Measurements from ENCODE around the gene CEP19.

The CEP19 gene

DNA sequence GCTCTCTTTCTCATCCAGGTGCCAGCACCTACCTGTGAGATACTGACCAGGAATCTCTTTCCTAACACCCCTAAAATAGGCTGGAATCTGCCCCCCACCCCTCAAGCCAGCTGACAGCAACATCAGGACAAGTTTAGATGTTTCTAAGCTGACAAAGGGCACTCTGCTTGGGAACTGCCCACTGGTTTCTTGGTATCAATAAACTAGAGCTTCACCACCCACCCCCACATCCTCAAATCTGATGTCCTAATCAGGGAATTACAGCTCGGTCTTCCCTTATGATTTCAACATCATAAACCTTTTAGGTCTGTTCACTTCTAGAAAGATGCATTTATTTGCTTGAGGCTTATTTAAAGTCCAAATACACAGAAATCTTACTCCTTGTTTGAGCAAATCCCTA lies 34.7 kb downstream of the CEP19 start:
- no peak overlapping the region for H3K4me3 ChIP-seq (ENCODE audit: low read depth, low read length)
- TF ChIP-seq, protein P1, sequence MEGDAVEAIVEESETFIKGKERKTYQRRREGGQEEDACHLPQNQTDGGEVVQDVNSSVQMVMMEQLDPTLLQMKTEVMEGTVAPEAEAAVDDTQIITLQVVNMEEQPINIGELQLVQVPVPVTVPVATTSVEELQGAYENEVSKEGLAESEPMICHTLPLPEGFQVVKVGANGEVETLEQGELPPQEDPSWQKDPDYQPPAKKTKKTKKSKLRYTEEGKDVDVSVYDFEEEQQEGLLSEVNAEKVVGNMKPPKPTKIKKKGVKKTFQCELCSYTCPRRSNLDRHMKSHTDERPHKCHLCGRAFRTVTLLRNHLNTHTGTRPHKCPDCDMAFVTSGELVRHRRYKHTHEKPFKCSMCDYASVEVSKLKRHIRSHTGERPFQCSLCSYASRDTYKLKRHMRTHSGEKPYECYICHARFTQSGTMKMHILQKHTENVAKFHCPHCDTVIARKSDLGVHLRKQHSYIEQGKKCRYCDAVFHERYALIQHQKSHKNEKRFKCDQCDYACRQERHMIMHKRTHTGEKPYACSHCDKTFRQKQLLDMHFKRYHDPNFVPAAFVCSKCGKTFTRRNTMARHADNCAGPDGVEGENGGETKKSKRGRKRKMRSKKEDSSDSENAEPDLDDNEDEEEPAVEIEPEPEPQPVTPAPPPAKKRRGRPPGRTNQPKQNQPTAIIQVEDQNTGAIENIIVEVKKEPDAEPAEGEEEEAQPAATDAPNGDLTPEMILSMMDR (conservative IDR thresholded peaks at IDR 0.05; ENCODE audit: low read depth, low read length) = no peak
- no peak for DNase-seq (ENCODE audit: low read depth)

DNA sequence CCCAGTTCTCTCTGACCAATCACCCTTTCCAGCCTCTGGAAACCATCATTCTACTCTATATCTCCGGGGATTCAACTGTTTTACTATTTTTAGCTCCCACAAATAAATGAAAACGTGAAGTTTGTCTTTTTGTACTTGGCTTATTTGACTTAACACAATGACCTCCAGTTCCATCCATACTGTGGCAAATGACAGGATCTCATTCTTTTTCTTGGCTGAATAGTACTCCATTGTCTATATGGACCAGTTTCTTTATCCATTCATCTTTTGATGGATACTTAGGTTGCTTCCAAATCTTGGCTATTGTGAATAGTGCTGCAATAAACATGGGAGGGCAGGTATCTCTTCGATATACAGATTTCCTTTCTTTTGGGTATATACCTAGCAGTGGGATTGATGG lies 38.4 kb downstream of the CEP19 start:
- TF ChIP-seq, protein P1 (conservative IDR thresholded peaks at IDR 0.05; ENCODE audit: low read depth, low read length) = no peak
- DNase-seq (ENCODE audit: low read depth) = no peak
- no peak overlapping the region for H3K4me3 ChIP-seq (ENCODE audit: low read depth, low read length)

DNA sequence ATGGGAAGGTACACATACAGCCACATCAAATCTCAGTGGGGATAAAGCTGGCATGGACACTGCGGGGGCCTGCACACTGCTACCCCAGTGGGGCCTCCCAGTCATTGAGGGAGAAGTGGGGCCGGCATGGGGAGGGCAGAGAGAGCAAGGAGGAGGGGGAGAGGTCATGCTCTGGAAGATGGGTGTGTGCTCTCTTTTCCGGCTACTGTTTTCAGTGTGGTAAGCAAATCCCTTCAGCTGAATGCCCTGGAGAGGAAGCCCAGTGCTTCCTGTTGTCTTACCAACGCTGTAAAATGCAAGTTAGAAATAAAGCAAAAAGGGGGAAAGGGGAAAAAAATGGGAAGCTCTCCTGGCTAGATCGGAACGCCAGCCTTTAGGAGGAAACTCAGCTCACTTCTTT lies 41.7 kb downstream of the CEP19 start:
- no peak for DNase-seq (ENCODE audit: low read depth)
- TF ChIP-seq, protein P1 (conservative IDR thresholded peaks at IDR 0.05; ENCODE audit: low read depth, low read length) = no peak
- H3K4me3 ChIP-seq (ENCODE audit: low read depth, low read length) = no peak overlapping the region

DNA sequence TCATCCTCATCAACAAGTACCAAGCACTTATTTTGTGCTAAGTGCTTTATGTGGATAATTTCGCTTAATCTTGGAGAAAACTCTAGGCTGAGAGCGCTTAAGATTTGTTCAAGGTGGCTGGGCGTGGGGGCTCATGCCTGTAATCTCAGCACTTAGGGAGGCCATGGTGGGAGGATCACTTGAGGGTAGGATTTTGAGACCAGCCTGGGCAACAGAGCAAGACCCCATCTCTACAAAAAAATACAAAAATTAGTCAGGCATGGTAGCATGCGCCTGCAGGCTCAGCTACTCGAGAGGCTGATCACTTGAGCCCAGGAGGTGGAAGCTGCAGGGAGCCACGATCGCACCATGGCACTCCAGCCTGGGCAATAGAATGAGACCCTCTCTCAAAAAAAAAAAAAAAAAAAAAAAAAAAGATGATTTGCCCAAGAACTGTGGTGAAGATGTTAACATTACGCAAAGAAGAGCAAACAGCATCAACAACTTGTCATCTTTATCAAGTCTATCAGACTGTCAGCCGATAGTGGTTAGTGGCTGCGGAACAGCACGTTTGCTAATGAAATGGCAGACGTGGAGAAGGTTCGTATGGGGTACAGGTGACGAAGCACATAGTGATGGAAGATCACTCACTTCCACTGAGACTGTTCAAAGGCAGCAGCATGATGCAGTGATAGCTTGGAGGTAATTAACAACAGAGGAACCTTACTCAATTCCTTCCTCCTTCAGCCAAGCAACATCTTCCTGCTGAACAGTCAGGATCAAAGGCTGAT lies 44.8 kb downstream of the CEP19 start:
- DNase-seq (ENCODE audit: low read depth) = no peak
- H3K4me3 ChIP-seq (ENCODE audit: low read depth, low read length) = no peak overlapping the region
- TF ChIP-seq, protein P1 (conservative IDR thresholded peaks at IDR 0.05; ENCODE audit: low read depth, low read length) = no peak

DNA sequence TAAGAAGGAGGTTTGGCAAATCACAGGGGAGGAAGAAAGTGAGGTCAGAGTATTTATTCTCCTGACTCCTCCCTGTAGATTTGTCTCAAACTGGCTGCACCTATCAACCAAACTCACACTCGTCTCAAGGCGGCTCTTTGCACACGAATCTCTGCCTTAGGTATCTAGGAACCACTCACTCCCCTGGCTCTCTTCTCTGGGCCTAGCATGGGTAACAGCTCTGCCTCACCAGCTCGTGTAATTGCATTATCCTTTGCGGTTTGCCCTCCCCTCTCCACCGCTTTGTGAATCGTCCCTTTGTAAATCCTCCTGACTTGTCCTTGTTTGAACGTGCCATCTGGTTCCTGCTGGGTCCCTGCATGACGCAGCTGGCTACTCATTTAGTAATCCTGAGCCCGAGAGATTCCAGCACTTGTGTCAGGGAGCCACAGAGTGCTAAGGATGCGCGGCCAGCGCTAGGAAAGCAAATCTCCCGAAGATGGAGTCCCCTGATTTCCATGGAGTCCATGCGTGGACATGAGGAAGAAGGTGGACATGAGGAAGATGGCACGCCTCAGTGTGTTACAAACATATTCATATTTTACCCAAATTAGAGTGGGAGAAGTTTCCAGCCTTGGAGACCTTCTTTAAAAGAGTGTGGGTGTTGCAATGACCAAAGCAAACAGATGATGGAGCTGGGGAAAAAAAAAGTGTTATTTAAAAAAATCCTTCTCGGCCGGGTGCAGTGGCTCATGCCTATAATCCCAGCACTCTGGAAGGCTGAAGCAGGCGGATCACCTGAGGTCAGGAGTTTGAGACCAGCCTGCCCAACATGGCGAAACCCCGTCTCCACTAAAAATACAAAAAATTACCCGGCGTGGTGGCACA lies 45.8 kb downstream of the CEP19 start:
- DNase-seq (ENCODE audit: low read depth) = peak; percentile 57
- H3K4me3 ChIP-seq (ENCODE audit: low read depth, low read length) = no peak overlapping the region
- TF ChIP-seq, protein P1 (conservative IDR thresholded peaks at IDR 0.05; ENCODE audit: low read depth, low read length) = no peak

DNA sequence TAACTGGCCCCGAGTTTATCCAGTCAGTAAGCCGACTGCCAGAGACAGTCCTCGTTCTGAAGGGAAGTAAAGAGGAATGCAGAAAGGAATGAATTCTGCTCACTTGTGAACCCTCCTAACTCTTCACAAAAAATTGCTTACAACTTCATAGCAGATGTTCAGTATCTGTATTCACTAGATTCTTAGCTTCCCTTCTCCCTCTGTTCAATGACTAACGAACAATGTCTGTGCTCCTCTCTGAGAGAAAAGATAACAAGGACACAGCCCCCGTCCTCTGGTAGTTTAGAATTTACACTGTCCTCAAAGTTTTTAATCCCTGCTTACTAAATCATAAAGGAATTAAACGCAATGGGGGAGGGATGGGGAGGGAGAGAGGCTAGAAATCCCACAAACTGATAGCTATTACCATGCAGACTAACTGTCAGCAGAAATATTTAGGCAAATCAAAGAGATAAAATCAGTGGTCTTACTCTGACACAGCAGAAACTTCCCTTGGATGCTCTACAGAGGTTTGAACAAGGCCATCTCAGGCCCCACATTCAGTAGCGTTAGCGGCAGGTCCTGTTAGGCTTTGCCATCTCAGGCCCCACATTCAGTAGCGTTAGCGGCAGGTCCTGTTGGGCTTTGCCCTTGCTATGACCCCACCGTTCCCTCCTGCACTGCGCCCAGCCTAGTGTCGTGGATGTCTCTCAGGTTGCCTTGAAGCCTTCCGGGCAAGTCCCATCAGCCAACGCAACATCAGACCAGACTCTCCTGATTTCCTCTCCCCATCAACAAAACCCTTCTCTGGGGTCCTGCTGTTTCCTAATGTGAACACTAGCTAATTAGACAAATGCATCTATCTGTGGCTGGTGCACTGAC lies 49.1 kb downstream of the CEP19 start:
- DNase-seq (ENCODE audit: low read depth) = peak; percentile 65

More for the DNA sequence above, 49.1 kb downstream of the CEP19 start:
- no peak overlapping the region for H3K4me3 ChIP-seq (ENCODE audit: low read depth, low read length)
- TF ChIP-seq, protein P1 (conservative IDR thresholded peaks at IDR 0.05; ENCODE audit: low read depth, low read length) = no peak

Measured in choroid plexus epithelial cell (primary cell).